HCT116 (cell line): ENCODE data around the gene NFE2L3. TPM values are rescaled to one million over a fixed set of nuclear protein-coding genes. Genes with fewer than 3 reads are reported as not detected.
"Not testable (repeated sequence)": the region's sequence is repeated elsewhere in the genome, so short reads cannot be mapped to it uniquely, and the experiment has no call there.

Source experiments
- ATAC-seq: fragments of 200-7000 bp; cut with Tn5 transposase; 2 replicates; pipeline ENCODE4 v1.9.1; 2020; ENCODE audit warnings: mild to moderate bottlenecking, moderate library complexity
- BruUV-seq: library from RNA; stranded (reverse); fragments of 400-500 nt; replicated peaks from 2 replicates; lab custom pipeline; 2021; lab: Mats Ljungman, UMichigan
- CTCF ChIA-PET: fragments of 300-600 bp; sonication (Branson Sonifier 250); formaldehyde crosslinking; loops from one replicate; lab custom pipeline; 2021; ENCODE audit warnings: antibody characterized with exemption; lab: Charles Lee
- POLR2A ChIA-PET: fragments of 300-600, 350-600 bp; sonication (Branson Sonifier 250); formaldehyde crosslinking; loops from one replicate; lab custom pipeline; 2021; ENCODE audit warnings: antibody characterized with exemption; lab: Charles Lee
- RAD21 ChIA-PET, 2 experiments: fragments of 300-600 bp; sonication (Branson Sonifier 250); formaldehyde crosslinking; loops; one replicate each; lab custom pipeline; 2023; ENCODE audit warnings: low total read pairs in 2 of 2; ENCODE audit not compliant: uncharacterized antibody in 2 of 2, unreplicated experiment in 2 of 2, low non-redundant PET in 1 of 2; lab: Charles Lee
- DNase-seq: peaks from one replicate; pipeline ENCODE4 v3.0.0-alpha.2; 2010; ENCODE audit warnings: low read depth, low spot score
- H2AFZ ChIP-seq: fragments of 200-600 bp; shearing (Covaris generic), sonication (generic); 2 replicates; pipeline ENCODE4 v1.6.1; 2017; ENCODE audit warnings: low read depth, mixed run types, mixed read lengths, antibody characterized with exemption, low read length; ENCODE audit not compliant: poor library complexity, severe bottlenecking
- H3K27ac ChIP-seq: 2 replicates; pipeline ENCODE4 v1.5.1; 2012; ENCODE audit warnings: low read depth, low read length
- H3K27me3 ChIP-seq: fragments of 200-600 bp; sonication (generic); 2 replicates; pipeline ENCODE4 v1.6.1; 2016; ENCODE audit warnings: mixed run types, low read length, mixed read lengths; ENCODE audit not compliant: insufficient read depth
- H3K36me3 ChIP-seq, 2 experiments: fragments of 200-500 bp in 1 of 2; fragments of 200-600 bp in 1 of 2; sonication (Bioruptor generic) in 1 of 2; sonication (generic) in 1 of 2; 2 replicates each; pipeline versions ENCODE4 v1.5.1 to v1.6.1; 2014 to 2016; ENCODE audit warnings: low read length in 2 of 2, inconsistent platforms in 1 of 2, mixed read lengths in 1 of 2, mixed run types in 1 of 2; ENCODE audit not compliant: insufficient read depth in 2 of 2, control insufficient read depth in 1 of 2
- H3K4me1 ChIP-seq, 2 experiments: fragments of 200-600 bp in 1 of 2; sonication (generic) in 1 of 2; 2 replicates each; pipeline versions ENCODE4 v1.5.1 to v1.6.1; 2012 to 2017; ENCODE audit warnings: low read length in 2 of 2, inconsistent platforms in 1 of 2, mild to moderate bottlenecking in 1 of 2, mixed read lengths in 1 of 2, mixed run types in 1 of 2, moderate library complexity in 1 of 2; ENCODE audit not compliant: insufficient read depth in 2 of 2, control insufficient read depth in 1 of 2
- H3K4me2 ChIP-seq: fragments of 200-600 bp; sonication (generic); 2 replicates; pipeline ENCODE4 v1.6.1; 2017; ENCODE audit warnings: mixed run types, low read length, mixed read lengths
- H3K4me3 ChIP-seq, 2 experiments: fragments of 200-600 bp in 1 of 2; sonication (generic) in 1 of 2; replicated peaks in 1 of 2; 2 replicates each; pipeline ENCODE4 v1.5.1; 2011 to 2016; ENCODE audit warnings: low read length in 2 of 2, control low read depth in 1 of 2, low read depth in 1 of 2, mild to moderate bottlenecking in 1 of 2, mixed read lengths in 1 of 2, mixed run types in 1 of 2
- H3K79me2 ChIP-seq: fragments of 200-600 bp; sonication (generic); 2 replicates; pipeline ENCODE4 v1.6.1; 2017; ENCODE audit warnings: mild to moderate bottlenecking, mixed run types, low read length, moderate library complexity, mixed read lengths; ENCODE audit not compliant: insufficient read depth
- H3K9ac ChIP-seq: fragments of 200-600 bp; sonication (generic); 2 replicates; pipeline ENCODE4 v1.6.1; 2016; ENCODE audit warnings: low read length, mixed read lengths
- H3K9me2 ChIP-seq: fragments of 200-600 bp; sonication (generic), shearing (Covaris generic); 2 replicates; pipeline ENCODE4 v1.6.1; 2017; ENCODE audit warnings: mixed run types, mild to moderate bottlenecking, moderate library complexity; ENCODE audit not compliant: insufficient read depth
- H3K9me3 ChIP-seq, 2 experiments: fragments of 200-500 bp in 1 of 2; fragments of 200-600 bp in 1 of 2; sonication (Bioruptor generic) in 1 of 2; sonication (generic) in 1 of 2; 2 replicates each; pipeline ENCODE4 v1.6.1; 2014 to 2017; ENCODE audit warnings: low read length in 2 of 2, mixed read lengths in 2 of 2, inconsistent platforms in 1 of 2, low read depth in 1 of 2, mild to moderate bottlenecking in 1 of 2, mixed run types in 1 of 2, moderate library complexity in 1 of 2; ENCODE audit not compliant: control insufficient read depth in 1 of 2, insufficient read depth in 1 of 2
- H4K20me1 ChIP-seq: fragments of 200-600 bp; sonication (generic), shearing (Covaris generic); 2 replicates; pipeline ENCODE4 v1.6.1; 2017; ENCODE audit warnings: mixed run types, mild to moderate bottlenecking, moderate library complexity; ENCODE audit not compliant: insufficient read depth
- CEBPB ChIP-seq: IDR thresholded peaks from 2 replicates; pipeline ENCODE4 v1.6.1; 2012; ENCODE audit warnings: low read depth
- ELF1 ChIP-seq: IDR thresholded peaks from 2 replicates; pipeline ENCODE4 v1.6.1; 2012; ENCODE audit warnings: low read depth, borderline replicate concordance
- EZH2 ChIP-seq: fragments of 200-600 bp; sonication (generic); IDR thresholded peaks from 2 replicates; pipeline ENCODE4 v1.6.1; 2017; ENCODE audit warnings: antibody characterized with exemption, mixed run types
- EZH2phosphoT487 ChIP-seq: fragments of 200-600 bp; IDR thresholded peaks from 2 replicates; pipeline ENCODE4 v1.6.1; 2018; ENCODE audit warnings: antibody characterized with exemption, borderline replicate concordance
- POLR2AphosphoS5 ChIP-seq: IDR thresholded peaks from 2 replicates; pipeline ENCODE4 v1.6.1; 2011; ENCODE audit warnings: mild to moderate bottlenecking, low read depth, low read length, moderate library complexity
- RAD21 ChIP-seq: IDR thresholded peaks from 2 replicates; pipeline ENCODE4 v1.6.1; 2012; ENCODE audit warnings: low read depth, mild to moderate bottlenecking
- SRF ChIP-seq: IDR thresholded peaks from 2 replicates; pipeline ENCODE4 v1.6.1; 2012; ENCODE audit warnings: low read depth
- TCF7L2 ChIP-seq: IDR thresholded peaks from 2 replicates; pipeline ENCODE4 v1.7.0; 2011; ENCODE audit warnings: borderline replicate concordance, inconsistent platforms; ENCODE audit not compliant: insufficient read depth, insufficient read length; ENCODE audit errors: extremely low read depth
- intact Hi-C: fragments of 100-400 bp; cut with micrococcal nuclease; formaldehyde crosslinking; loops from 2 replicates; pipeline ENCODE4 v1.10.0; 2022
- total RNA-seq: library from RNA; stranded (reverse); gene quantifications from one replicate; pipeline ENCODE4 v1.2.1, GENCODE V29; 2021; ENCODE audit not compliant: unreplicated experiment
- TF ChIP-seq, protein P1 (sequence below): IDR thresholded peaks from 2 replicates; pipeline ENCODE4 v1.6.1; 2011; ENCODE audit warnings: mild to moderate bottlenecking, low read length, moderate library complexity; ENCODE audit not compliant: insufficient replicate concordance; ENCODE audit errors: extremely low read depth
- TF ChIP-seq, protein P2 (sequence below): IDR thresholded peaks from 2 replicates; pipeline ENCODE4 v1.6.1; 2012

Gene NFE2L3
- total RNA-seq, 1 experiment from 2014 or later: 27.0 TPM

DNA sequence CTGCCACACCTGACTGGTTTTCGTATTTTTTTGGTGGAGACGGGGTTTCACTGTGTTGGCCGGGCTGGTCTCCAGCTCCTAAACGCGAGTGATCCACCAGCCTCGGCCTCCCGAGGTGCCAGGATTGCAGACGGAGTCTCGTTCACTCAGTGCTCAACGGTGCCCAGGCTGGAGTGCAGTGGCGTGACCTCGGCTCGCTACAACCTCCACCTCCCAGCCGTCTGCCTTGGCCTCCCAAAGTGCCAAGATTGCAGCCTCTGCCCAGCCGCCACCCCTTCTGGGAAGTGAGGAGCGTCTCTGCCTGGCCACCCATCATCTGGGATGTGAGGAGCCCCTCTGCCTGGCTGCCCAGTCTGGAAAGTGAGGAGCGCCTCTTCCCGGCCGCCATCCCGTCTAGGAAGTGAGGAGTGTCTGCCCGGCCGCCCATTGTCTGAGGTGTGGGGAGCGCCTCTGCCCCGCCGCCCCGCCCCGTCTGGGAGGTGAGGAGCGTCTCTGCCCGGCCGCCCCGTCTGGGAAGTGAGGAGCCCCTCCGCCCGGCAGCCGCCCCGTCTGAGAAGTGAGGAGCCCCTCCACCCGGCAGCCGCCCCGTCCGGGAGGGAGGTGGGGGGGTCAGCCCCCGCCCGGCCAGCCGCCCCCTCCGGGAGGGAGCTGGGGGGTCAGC is 4.2 kb upstream of the NFE2L3 start:
- H3K9me3 ChIP-seq, ATAC-seq, intact Hi-C loops, H3K4me2 ChIP-seq, POLR2A ChIA-PET, BruUV-seq, CTCF ChIA-PET, H3K9me2 ChIP-seq, RAD21 ChIA-PET, H3K4me3 ChIP-seq, H2AFZ ChIP-seq, H3K27me3 ChIP-seq, H3K79me2 ChIP-seq, H3K36me3 ChIP-seq, H3K4me1 ChIP-seq, H3K9ac ChIP-seq, DNase-seq, H4K20me1 ChIP-seq, H3K27ac ChIP-seq: not testable (repeated sequence)

DNA sequence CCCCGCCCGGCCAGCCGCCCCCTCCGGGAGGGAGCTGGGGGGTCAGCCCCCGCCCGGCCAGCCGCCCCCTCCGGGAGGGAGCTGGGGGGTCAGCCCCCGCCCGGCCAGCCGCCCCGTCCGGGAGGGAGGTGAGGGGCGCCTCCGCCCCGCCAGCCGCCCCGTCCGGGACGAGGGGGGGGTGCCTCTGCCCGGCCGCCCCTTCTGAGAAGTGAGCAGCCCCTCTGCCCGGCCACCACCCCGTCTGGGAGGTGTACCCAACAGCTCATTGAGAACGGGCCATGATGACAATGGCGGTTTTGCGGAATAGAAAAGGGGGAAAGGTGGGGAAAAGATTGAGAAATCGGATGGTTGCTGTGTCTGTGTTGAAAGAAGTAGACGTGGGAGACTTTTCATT is 3.7 kb upstream of the NFE2L3 start:
- H3K27ac ChIP-seq, POLR2A ChIA-PET, H3K9me3 ChIP-seq, ATAC-seq, H3K79me2 ChIP-seq, BruUV-seq, H2AFZ ChIP-seq, RAD21 ChIA-PET, H4K20me1 ChIP-seq, CTCF ChIA-PET, H3K9me2 ChIP-seq, H3K4me3 ChIP-seq, H3K36me3 ChIP-seq, H3K27me3 ChIP-seq, H3K9ac ChIP-seq, DNase-seq, H3K4me2 ChIP-seq, intact Hi-C loops: not testable (repeated sequence)
- H3K4me1 ChIP-seq: peaks cover 4 to 13% of the 10 kb centered on the region in 2 experiments

DNA sequence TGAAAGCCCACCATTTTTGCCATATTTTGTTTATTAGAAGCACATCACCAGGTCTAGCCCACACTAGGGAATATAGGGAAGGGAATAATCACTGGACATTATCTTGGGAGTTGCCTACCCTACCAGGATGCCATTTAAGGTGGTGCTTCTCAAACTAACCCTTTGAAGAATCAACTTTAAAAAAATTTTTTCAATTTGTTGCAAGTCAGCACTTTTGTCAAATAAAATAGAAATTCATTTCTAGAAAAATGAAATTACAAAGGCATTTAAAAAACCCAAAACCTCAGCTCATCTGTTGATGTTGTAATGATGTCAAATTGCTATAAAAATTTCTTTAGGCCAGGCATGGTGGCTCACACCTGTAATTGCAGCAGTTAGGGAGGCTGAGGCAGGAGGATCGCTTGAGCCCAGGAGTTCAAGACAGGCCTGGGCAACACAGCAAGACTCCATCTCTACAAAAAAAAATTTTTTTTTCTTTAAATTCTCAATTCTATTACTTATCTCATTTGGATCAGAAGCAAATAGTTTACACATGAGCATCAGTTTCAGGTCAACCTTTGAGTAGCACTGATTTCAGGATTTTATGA is 2.5 kb upstream of the NFE2L3 start:
- H3K27ac ChIP-seq: no peak overlapping the region
- peaks cover 16% of the 10 kb centered on the region; the same call in 1 of the 2 replicates for H3K79me2 ChIP-seq
- H3K36me3 ChIP-seq: no peaks in the 10 kb centered on the region
- no peak overlapping the region for H3K4me3 ChIP-seq
- POLR2A ChIA-PET: no interaction called here
- DNase-seq: no peak
- RAD21 ChIA-PET: no interaction called here
- intact Hi-C loops: no loop called here
- peaks cover 12 to 25% of the 10 kb centered on the region in 2 experiments for H3K4me1 ChIP-seq
- no peaks in the 10 kb centered on the region for H3K27me3 ChIP-seq
- no peak overlapping the region for H2AFZ ChIP-seq
- H3K9me2 ChIP-seq: no peaks in the 10 kb centered on the region
- H3K9ac ChIP-seq: no peak overlapping the region
- TF ChIP-seq EZH2phosphoT487 (no peak), CEBPB (no peak), ELF1 (no peak), RAD21 (no peak), SRF (no peak), TCF7L2 (no peak), EZH2 (no peak), POLR2AphosphoS5 (no peak)
- TF ChIP-seq, protein P1, sequence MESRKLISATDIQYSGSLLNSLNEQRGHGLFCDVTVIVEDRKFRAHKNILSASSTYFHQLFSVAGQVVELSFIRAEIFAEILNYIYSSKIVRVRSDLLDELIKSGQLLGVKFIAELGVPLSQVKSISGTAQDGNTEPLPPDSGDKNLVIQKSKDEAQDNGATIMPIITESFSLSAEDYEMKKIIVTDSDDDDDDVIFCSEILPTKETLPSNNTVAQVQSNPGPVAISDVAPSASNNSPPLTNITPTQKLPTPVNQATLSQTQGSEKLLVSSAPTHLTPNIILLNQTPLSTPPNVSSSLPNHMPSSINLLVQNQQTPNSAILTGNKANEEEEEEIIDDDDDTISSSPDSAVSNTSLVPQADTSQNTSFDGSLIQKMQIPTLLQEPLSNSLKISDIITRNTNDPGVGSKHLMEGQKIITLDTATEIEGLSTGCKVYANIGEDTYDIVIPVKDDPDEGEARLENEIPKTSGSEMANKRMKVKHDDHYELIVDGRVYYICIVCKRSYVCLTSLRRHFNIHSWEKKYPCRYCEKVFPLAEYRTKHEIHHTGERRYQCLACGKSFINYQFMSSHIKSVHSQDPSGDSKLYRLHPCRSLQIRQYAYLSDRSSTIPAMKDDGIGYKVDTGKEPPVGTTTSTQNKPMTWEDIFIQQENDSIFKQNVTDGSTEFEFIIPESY: no peak
- TF ChIP-seq, protein P2, sequence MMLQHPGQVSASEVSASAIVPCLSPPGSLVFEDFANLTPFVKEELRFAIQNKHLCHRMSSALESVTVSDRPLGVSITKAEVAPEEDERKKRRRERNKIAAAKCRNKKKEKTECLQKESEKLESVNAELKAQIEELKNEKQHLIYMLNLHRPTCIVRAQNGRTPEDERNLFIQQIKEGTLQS: no peak
- H4K20me1 ChIP-seq: no peaks in the 10 kb centered on the region
- CTCF ChIA-PET: no interaction called here
- no peaks in the 10 kb centered on the region for H3K9me3 ChIP-seq
- H3K4me2 ChIP-seq: no peak overlapping the region
- no TSS peak for BruUV-seq
- no peak for ATAC-seq
